PC-9 (cell line): Measurements from ENCODE around the gene FBXO7. TPM values are rescaled to one million over a fixed set of nuclear protein-coding genes. Genes with fewer than 3 reads are reported as not detected.

Experiments
- BruUV-seq: library from RNA; stranded (reverse); fragments of 400-500 nt; replicated peaks from 2 replicates; lab custom pipeline; 2021; lab: Mats Ljungman, UMichigan
- CTCF ChIA-PET: fragments of 300-600 bp; sonication (Branson Sonifier 250); formaldehyde crosslinking; loops from one replicate; lab custom pipeline; 2022; ENCODE audit warnings: antibody characterized with exemption; lab: Charles Lee
- POLR2A ChIA-PET: fragments of 300-600 bp; sonication (Branson Sonifier 250); formaldehyde crosslinking; loops from one replicate; lab custom pipeline; 2022; ENCODE audit warnings: antibody characterized with exemption; ENCODE audit not compliant: unreplicated experiment; lab: Charles Lee
- DNase-seq, 2 experiments: peaks; one replicate each; pipeline versions ENCODE4 v3.0.0 to v3.0.0-alpha.2; 2015 to 2022; ENCODE audit warnings: mixed read lengths in 1 of 2
- H2AFZ ChIP-seq: fragments of 200-600 bp; sonication (generic); 2 replicates; pipeline ENCODE4 v1.8.1; 2017; ENCODE audit warnings: antibody characterized with exemption
- H3F3A ChIP-seq: fragments of 200-600 bp; sonication (generic); 2 replicates; pipeline ENCODE4 v1.8.1; 2017; ENCODE audit warnings: antibody characterized with exemption, mild to moderate bottlenecking, low read depth; ENCODE audit not compliant: insufficient read depth
- H3K27ac ChIP-seq: fragments of 200-600 bp; sonication (generic); 2 replicates; pipeline ENCODE4 v1.6.1; 2016; ENCODE audit warnings: mixed run types
- H3K27me3 ChIP-seq: fragments of 200-600 bp; sonication (generic); 2 replicates; pipeline ENCODE4 v1.6.1; 2016; ENCODE audit warnings: low read depth, mixed run types; ENCODE audit not compliant: insufficient read depth
- H3K36me3 ChIP-seq: fragments of 200-600 bp; sonication (generic); 2 replicates; pipeline ENCODE4 v1.6.1; 2016; ENCODE audit warnings: low read depth, mixed run types
- H3K4me1 ChIP-seq: fragments of 200-600 bp; sonication (generic); replicated peaks from 2 replicates; pipeline ENCODE4 v1.6.1; 2016; ENCODE audit warnings: mixed run types; ENCODE audit not compliant: insufficient read depth
- H3K4me2 ChIP-seq: fragments of 200-600 bp; sonication (generic); 2 replicates; pipeline ENCODE4 v1.6.1; 2017; ENCODE audit warnings: mixed run types
- H3K4me3 ChIP-seq: fragments of 200-600 bp; sonication (generic); 2 replicates; pipeline ENCODE4 v1.6.1; 2016; ENCODE audit warnings: mixed run types
- H3K79me2 ChIP-seq: fragments of 200-600 bp; sonication (generic); 2 replicates; pipeline ENCODE4 v1.6.1; 2017; ENCODE audit warnings: low read depth, mixed run types
- H3K9me2 ChIP-seq: fragments of 200-600 bp; sonication (generic); 2 replicates; pipeline ENCODE4 v1.8.1; 2017; ENCODE audit warnings: mild to moderate bottlenecking; ENCODE audit not compliant: insufficient read depth
- H3K9me3 ChIP-seq: fragments of 200-600 bp; sonication (generic); 2 replicates; pipeline ENCODE4 v1.8.1; 2016; ENCODE audit warnings: low read depth; ENCODE audit not compliant: insufficient read depth
- H4K20me1 ChIP-seq: fragments of 200-600 bp; sonication (generic); 2 replicates; pipeline ENCODE4 v1.8.1; 2017; ENCODE audit not compliant: insufficient read depth
- EZH2 ChIP-seq: fragments of 200-600 bp; sonication (generic); IDR thresholded peaks from 2 replicates; pipeline ENCODE4 v1.8.0; 2017; ENCODE audit warnings: antibody characterized with exemption, low read depth
- intact Hi-C: fragments of 100-400 bp; cut with micrococcal nuclease; formaldehyde crosslinking; loops from one replicate; pipeline ENCODE4 v1.10.0; 2022; ENCODE audit not compliant: unreplicated experiment
- total RNA-seq: library from RNA; stranded (reverse); gene quantifications from 2 replicates; pipeline ENCODE4 v1.2.3, GENCODE V29; 2021
- TF ChIP-seq, protein P1 (sequence below): fragments of 200-600 bp; sonication (generic); conservative IDR thresholded peaks from 2 replicates; pipeline ENCODE4 v1.6.1; 2017; ENCODE audit warnings: mixed run types, antibody characterized with exemption, mild to moderate bottlenecking, moderate library complexity

The FBXO7 gene
- total RNA-seq, 1 experiment from 2014 or later, result 81.9 TPM

- BruUV-seq, result no TSS peak
- H3K4me3 ChIP-seq, result no peak overlapping the region
- ChIA-PET CTCF (no interaction called here), POLR2A (no interaction called here)
- H3K27me3 ChIP-seq, result no peaks in the 10 kb centered on the region
- DNase-seq, result no peak
- H3K4me1 ChIP-seq, result peaks cover 9% of the 10 kb centered on the region; the same call in 1 of the 2 replicates
- no peak overlapping the region for H2AFZ ChIP-seq
- H3K27ac ChIP-seq, result no peak overlapping the region
- H3K9me2 ChIP-seq, result no peaks in the 10 kb centered on the region
- peaks cover 28% of the 10 kb centered on the region for H3K79me2 ChIP-seq
- no peaks in the 10 kb centered on the region for H3K9me3 ChIP-seq
- no peak overlapping the region for H3K4me2 ChIP-seq
- peaks cover 27% of the 10 kb centered on the region for H4K20me1 ChIP-seq
- H3K36me3 ChIP-seq, result peaks cover 50% of the 10 kb centered on the region
- H3F3A ChIP-seq, result no peaks in the 10 kb centered on the region
- TF ChIP-seq EZH2, result no peak
- TF ChIP-seq, protein P1, sequence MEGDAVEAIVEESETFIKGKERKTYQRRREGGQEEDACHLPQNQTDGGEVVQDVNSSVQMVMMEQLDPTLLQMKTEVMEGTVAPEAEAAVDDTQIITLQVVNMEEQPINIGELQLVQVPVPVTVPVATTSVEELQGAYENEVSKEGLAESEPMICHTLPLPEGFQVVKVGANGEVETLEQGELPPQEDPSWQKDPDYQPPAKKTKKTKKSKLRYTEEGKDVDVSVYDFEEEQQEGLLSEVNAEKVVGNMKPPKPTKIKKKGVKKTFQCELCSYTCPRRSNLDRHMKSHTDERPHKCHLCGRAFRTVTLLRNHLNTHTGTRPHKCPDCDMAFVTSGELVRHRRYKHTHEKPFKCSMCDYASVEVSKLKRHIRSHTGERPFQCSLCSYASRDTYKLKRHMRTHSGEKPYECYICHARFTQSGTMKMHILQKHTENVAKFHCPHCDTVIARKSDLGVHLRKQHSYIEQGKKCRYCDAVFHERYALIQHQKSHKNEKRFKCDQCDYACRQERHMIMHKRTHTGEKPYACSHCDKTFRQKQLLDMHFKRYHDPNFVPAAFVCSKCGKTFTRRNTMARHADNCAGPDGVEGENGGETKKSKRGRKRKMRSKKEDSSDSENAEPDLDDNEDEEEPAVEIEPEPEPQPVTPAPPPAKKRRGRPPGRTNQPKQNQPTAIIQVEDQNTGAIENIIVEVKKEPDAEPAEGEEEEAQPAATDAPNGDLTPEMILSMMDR, result no peak
- intact Hi-C loops, result no loop called here
These were observed 12.2 kb downstream of the FBXO7 start for GRCh38 chr22:32486656-32487390.

- intact Hi-C loops, result no loop called here
- Histone ChIP-seq H3K9me2 (no peaks in the 10 kb centered on the region), H3K4me1 (peaks cover 3% of the 10 kb centered on the region; the same call in 1 of the 2 replicates), H3K27ac (no peak overlapping the region), H4K20me1 (peaks cover 21% of the 10 kb centered on the region), H3K4me3 (no peak overlapping the region), H3K27me3 (no peaks in the 10 kb centered on the region), H2AFZ (no peak overlapping the region), H3K36me3 (peaks cover 47% of the 10 kb centered on the region), H3K79me2 (peaks cover 22% of the 10 kb centered on the region), H3F3A (no peaks in the 10 kb centered on the region), H3K4me2 (no peak overlapping the region), H3K9me3 (no peaks in the 10 kb centered on the region)
- CTCF ChIA-PET, result no interaction called here
- POLR2A ChIA-PET, result no interaction called here
- no peak for DNase-seq
- no peak for TF ChIP-seq EZH2
- TF ChIP-seq, protein P1, result no peak
- BruUV-seq, result no TSS peak
These were observed 12.8 kb downstream of the FBXO7 start for GRCh38 chr22:32487461-32487860.

- TF ChIP-seq, protein P1, result no peak
- TF ChIP-seq EZH2, result no peak
- Histone ChIP-seq H3K4me1 (no peaks in the 10 kb centered on the region), H4K20me1 (peaks cover 12% of the 10 kb centered on the region), H3K4me3 (no peak overlapping the region), H2AFZ (no peak overlapping the region), H3K9me3 (no peaks in the 10 kb centered on the region), H3K79me2 (peaks cover 8% of the 10 kb centered on the region; the same call in 1 of the 2 replicates), H3F3A (no peaks in the 10 kb centered on the region), H3K4me2 (no peak overlapping the region), H3K36me3 (peaks cover 54% of the 10 kb centered on the region), H3K27me3 (no peaks in the 10 kb centered on the region), H3K27ac (no peak overlapping the region), H3K9me2 (no peaks in the 10 kb centered on the region)
- intact Hi-C loops, result no loop called here
- CTCF ChIA-PET, result no interaction called here
- POLR2A ChIA-PET, result no interaction called here
- DNase-seq, result no peak
- no TSS peak for BruUV-seq
These were observed 14.8 kb downstream of the FBXO7 start for GRCh38 chr22:32489377-32489776.
